GM18502 (cell line): Measurements from ENCODE around the gene RABL6.

Source experiments
- ATAC-seq: cut with Tn5 transposase; IDR thresholded peaks from one replicate; pipeline ENCODE4 v1.9.1; 2021; ENCODE audit warnings: mild to moderate bottlenecking; ENCODE audit not compliant: unreplicated experiment, poor library complexity

RABL6 gene

DNA sequence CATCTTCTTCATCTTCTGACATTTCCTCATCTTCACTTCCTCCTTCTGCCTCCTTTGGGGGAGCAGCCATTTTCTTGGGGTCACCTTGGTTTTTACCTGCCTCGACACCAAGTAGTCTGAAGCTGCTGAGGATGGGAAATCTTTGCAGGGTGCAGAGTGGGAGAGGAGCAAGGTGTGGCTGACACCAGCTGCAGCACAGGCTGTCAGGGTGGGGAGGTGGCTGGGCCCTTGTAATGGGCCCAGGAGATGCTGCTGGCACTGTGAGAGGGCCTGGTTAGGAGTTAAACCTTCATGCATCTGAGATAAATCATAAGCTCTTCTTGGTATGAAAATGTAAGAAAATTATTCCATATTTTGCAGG, 7.7 kb downstream of the RABL6 start:
- ATAC-seq = no peak

DNA sequence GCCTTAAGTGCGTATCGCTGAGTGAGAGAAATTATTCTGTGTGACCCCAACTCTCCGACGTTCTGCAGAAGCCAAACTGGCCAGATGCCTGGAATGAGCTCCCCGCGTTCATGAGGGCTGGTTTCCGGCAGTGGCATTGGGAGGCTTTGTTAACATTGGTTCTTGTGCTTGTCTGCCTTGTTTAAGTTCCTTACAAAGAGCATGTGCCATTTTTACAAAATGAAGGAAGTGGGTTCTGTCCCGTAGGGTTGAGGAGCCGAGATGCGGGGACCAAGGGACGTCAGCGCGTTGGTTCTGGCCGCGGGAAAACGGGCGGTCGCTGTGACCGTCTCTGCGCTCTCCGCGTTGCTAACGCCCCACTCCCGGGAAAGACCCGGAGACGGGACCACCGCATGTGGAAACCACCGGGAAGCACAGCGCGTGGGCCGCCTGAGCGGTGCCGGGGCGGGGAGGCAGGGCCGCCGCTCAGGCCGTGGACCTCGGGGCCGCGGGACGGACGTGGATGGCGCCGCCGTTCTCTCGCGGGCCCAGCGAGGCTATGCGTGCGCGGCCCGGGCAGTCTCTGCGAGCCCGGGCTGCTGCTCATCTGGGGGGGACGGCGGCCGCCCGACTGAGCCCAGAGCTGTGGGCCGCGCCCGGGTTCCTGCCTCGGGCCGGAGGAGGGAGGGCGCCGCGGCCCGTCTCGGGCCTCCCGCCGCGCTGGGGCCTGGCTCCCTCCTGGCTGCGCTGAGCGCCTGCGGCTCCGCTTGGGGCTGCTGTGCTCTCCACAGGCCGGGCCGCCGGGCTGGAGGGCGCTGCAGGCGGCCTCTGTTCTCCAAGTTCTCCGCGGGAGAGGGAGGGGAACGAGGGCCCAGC, 13.4 kb downstream of the RABL6 start:
- ATAC-seq = no peak

DNA sequence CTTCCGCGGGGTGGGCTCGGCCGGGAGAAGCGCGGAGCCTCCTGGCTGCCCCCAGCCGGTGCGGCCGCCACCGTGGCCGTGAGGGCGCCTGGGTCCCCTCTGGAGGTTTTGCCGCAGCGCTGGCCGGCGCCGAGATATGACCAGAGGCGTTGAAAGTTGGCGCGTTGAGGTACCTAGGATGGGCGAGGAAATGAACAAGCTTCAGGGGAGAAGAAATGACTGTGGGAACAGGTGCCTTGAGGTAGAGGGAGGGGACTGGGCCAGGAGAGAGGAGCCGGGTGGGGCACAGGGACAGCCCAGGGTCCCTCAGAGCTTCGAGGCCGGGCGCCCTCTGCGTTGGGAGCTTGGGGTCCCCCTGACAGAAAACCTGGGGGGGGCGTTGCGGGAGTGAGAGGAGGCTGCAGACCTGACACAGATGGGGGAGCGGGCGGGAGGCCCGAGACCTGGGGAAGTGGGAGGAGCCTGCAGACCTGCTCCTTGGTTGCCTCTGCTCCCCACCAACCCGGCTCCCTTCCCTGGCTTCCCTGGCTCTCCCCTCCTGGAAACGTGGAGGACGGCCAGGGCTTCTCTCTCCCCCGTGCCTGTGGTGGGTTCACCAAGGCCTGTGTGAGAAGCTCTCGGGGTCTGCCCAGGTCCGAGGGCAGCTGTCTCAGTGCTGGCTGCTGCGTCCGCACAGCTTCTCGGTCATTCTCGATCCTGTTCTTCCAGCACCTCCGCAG, 14.2 kb downstream of the RABL6 start:
- ATAC-seq = no peak

DNA sequence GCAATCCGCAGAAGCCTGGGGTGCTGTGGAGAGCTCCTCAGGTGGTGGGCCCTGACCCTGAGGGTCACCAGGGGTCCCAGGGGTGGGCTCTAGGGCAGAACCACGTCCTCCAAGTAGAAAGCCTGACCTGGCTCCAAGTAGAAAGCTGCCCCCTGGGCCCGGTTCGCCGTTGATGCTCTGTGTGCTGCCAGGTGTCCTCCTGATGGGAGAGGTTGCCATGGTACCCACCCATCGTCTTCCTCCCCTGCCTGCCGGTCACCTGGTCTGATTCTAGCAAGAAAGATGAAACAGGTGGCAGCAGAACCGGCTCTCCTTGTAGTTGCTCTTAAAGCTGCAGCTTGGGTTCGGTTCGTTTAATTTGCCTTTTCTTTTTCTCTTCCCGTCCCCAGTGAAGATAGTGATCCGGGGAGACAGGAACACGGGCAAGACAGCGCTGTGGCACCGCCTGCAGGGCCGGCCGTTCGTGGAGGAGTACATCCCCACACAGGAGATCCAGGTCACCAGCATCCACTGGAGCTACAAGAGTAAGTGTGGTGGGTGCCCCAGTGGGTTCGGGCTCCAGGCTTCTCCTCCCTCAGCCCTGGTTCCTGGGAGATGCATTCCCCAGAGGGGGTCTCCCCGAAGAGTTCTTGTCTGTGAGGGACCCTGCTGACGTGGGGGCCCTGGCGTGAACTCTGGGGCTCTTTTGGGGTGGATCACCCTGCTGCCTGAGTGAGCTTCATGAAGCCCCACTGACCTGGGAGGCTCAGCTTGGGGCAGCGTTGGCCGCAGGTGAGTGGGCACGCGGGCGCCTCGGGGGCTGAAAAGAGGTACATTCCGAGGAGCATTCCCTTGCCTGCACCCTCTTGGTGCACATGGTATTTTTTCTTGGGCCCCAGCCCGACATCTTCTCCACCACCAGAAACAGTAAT, 15.6 kb downstream of the RABL6 start:
- no peak for ATAC-seq

DNA sequence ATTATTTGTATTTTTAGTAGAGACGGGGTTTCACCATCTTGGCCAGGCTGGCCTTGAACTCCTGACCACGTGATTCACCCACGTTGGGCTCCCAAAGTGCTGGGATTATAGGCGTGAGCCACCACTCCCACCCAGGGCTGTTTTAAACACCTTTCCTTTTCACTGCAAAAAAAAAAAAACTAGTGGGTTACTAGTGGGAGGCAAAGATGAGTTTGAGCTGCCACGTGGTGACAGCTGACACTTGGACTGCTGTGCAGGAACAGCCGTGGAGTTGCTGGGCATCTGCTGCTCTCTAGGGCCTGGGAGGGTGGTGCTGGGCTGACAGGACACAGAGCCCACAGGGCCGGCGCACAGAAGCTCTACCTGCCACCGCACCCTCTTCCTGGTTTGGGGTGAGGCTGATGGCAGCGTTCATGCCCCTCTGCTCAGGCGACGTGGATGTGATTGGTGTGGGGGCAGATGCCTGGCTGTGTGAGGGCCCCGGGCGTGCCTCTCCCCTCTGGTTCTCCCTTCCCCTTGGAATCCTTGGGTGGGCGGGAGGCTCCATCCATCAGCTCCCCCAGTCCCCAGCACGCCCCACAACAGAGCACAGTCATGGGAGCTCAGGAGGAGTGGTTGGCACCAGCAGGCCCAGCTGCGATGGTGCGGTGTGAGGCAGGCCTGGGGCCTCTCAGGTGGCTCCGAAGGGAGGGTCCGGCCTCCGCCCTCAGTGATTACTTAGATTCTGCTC, 16.9 kb downstream of the RABL6 start:
- no peak for ATAC-seq

DNA sequence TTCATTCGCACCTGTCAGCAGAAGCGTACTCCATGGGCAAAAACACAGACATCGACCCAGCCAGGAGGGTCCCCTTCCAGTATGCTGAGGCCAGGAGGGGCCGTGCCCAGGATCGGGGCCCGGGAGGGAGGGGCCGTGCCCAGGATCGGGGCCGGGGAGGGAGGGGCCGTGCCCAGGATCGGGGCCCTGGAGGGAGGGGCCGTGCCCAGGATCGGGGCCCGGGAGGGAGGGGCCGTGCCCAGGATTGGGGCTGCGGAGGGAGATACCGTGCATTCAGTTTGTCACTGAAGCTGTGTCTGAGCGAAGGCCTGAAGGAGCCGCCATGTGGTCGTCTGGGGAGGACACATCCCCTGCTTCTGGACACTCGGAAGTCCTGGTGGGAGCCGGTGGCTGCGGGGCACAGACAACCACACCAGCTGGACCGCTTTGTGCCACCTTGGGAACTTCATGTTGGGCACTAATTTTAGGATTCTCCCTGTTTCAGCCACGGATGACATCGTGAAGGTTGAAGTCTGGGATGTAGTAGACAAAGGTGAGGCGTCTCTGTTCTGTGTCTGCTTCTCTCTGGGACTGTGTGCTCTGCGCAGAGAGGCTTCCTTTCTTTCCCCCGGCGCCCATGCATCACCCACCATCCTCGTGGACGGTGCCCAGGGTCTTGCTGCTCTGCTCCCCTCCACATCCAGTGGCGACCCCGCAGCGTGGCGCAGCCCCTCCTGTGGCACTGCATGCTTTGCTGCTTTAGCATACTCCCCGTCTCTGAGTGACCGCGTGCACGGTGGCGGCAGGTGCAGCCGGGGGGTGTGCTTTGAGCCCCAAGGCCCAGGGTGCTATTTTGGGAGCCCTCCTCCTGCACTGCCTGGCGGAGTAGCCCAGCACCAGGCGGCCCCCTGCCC, 17.8 kb downstream of the RABL6 start:
- ATAC-seq = no peak

DNA sequence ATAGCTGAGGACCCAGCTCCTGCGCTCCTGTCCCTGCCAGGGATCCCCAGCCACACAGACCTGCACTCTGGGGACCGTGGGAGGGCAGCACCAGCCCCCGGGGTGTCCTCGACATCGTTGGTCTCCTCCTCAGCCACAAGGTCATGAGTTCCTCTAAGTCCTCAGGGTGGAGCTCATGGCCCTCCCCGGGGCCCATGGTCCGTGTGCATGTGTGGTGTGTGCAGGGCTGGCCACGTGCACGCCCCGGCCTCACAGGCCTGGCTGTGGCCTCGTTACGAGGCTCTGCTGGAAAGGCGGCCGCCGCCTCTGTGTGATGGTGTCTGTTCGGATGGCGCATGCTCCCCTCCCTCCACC, 18.4 kb downstream of the RABL6 start:
- no peak for ATAC-seq

DNA sequence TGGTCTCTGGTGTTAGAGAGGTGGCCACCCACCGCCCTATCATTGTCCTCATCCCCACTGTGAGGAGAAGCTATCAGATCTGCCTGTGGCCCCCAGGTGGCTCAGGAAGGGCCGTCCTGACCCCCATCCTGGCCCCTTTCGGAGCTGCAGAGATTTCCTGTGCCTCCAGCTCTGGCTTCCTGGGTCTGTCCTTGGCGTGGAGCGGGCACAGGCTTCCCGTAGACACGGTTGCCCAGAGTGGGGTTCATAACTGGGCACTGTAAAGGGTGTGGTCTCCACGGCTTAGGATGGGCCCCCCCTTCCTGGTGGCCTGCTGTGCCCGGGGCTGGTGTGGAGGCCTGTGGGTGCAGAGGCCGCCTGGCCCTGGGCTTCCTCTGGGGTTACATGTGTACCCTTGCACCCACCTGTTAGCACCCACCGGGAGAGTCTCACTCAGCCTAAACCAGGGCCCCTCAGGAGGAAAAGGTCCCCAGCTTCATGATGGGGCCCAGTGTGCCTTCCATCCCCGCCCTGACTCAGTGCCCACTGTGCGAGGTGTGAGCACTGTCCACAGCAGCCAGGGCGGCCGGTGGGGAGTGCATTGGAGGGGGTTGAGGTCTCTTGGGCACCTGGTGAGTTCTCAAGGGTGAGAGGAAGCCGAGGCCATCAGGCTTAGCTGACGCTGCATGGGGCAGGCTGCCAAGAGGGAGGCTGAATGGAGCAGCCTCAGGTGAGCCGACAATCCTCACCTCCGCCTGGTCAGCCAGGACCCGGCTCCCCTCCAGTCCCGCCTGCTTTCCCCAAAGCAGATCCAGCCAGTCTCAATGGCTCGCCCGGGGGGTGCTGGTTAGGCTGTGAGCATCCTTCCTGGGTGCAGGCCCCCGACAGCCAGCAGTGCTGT, 19.2 kb downstream of the RABL6 start:
- ATAC-seq = no peak

DNA sequence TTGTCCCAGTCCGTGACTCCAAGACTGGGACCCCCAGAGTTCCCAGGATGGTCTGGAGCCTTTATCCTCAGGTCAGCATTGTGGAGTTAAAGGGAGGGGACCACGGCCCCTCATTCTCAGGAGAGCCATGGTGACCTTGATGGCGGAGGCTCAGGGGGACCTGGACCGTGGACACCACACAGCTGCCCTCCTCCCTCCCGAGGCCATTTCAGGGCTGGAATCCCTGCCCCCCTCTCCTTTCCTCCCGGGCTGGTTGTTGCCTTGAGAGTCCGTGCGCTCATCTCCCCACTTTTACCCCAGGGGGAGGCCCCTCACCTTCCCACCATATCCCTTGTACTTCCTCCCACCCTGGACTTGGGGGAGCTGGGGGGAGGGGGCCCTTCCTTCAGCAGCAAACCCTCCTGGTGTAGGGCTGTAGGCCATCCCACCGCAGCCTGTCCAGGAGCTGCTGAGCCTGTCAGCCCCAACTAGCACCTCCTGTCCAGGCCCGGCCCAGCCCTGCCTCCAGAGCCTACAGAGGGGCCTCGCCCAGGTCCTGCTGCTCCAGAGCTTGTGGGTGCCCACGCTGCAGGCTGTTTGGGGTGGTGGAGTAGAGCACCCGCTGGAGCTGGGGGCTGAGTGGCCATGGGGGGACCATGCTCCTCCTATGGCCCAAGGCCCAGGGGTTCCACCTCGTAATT, 20.2 kb downstream of the RABL6 start:
- no peak for ATAC-seq

DNA sequence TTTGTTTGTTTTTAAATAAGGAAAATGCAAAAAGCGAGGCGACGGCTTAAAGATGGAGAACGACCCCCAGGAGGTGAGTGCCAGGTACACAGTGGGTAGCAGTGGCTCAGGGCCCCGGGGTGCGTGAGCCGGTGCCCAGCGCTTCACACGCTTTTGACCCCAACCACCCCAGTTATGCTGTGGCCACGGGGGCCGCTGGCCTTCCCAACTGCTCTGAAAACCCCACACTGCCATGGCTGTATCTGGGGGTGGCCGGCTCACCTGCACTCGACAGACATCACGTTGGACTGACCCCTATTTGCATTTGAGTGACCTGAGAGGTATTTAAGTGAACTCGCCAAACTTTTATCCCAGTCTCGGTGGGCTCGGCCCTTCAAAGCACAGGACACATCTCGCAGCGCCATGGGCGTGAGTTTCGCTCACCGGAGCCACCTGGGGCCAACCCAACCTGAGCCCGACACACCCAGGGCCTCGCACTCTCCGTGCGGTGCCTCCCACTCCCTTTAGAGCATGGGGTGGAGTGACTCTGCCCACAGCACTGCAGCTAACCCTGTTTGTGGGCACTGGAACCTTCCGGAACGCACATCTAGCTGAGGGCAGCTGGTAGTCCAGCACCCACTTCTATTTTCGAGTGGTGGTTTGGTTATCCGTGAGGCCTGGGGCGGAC, 20.9 kb downstream of the RABL6 start:
- ATAC-seq = no peak

DNA sequence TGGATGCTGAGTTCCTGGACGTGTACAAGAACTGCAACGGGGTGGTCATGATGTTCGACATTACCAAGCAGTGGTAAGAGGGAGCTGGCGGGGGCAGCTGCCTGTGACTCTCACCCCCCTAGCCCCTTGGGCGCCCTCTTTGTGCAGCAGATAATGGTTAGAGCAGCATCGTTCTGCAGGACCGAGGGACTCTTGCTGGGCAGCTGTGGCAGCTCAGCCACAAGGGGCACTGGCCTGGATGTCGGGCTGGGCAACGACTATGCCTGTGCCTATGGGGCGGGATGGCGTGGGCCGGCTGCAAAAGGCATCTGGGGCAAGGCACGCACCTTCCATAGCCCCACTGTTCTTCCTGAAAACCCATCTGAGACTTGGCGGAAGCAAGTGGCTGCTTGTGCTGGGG, 21.7 kb downstream of the RABL6 start:
- ATAC-seq = no peak

DNA sequence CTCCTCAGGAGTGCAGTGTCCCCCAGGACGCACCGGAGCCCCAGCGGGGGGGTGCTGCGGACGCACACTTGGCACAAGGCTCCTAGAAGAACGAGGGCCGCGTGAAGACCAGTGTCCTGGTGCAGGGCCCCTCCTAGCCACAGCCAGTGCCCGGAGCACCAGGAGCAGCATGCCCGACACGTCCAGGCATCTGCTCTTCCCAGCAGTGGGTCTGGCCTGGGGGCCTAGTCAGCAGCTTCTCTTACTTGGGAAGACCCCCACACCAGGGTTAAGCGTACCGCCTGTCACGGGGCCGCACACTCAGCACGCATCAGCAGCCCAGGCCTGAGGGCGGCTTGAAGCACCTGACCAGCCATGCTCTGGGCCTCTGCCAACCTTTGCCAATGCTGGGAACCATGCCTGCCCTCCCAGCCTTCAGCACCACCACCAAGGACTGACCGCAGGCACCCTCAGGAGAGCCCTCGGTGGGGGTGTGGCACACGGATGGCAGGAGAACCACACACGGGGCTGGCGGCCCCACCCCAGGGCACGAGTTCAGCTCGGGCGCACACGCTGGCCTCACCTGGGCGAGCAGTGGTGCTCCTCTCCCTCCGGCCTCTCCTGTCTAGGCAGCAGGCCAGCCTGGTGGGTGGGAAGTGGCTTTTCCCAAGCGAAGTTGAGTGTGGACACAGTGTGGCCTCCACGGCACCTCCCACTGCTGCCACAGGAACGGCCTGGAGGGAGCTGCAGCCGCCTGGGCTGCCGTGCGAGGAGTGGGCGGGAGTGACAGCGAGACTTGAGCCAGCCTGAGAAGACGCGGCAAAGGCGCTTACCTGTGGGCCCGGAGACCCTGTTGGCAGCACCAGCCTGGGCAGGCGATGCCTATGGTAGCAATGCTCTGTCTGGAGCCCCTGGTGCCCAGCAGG, 22.5 kb downstream of the RABL6 start:
- ATAC-seq = no peak

DNA sequence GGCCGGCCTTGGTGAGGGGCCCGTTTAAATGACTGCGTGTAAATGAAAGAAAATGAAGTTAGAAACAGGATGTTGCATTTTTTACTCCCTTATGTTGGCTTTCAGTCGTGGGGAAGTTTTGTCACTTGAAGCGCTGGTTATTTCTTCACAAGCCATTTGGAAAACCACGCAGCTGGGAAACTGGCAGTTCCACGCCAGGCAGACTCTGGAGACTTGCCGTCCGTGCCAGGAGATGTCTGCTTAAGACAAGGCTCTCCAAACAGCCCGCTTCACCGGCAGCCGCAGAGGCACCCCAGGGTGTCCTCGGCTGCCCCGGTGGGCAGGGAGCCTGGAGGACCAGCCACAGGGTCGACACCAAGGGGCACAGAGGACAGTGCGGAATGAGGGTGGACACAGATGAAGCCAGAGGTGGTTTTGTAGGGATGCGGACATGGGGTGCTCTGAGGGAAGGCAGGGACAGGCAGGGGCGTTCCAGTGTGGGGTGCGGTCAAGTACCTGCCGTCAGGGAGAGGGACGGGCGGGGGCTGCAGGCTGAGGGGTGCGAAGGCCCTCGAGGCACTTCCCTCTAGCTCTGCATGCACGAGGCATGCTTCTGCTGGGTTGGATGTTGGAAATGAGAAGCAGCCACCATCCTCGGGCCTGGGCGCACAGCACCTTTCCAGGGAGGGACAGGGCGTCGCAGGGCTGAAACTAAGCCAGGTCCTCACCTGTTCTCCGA, 23.4 kb downstream of the RABL6 start:
- ATAC-seq = no peak

DNA sequence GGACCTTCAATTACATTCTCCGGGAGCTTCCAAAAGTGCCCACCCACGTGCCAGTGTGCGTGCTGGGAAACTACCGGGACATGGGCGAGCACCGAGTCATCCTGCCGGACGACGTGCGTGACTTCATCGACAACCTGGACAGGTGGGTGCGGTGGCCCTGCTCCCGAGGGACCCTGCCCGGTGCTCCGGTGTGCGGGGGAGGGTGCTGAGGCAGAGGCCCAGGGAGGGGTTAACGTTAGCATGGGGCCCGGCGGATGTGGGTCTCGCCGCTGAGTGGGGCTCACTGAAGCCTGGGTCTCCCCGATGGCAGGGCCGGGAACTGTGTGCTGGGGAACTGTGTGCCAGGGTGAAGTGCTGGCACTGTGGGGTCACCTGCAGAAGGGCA, 24.0 kb downstream of the RABL6 start:
- ATAC-seq = no peak

DNA sequence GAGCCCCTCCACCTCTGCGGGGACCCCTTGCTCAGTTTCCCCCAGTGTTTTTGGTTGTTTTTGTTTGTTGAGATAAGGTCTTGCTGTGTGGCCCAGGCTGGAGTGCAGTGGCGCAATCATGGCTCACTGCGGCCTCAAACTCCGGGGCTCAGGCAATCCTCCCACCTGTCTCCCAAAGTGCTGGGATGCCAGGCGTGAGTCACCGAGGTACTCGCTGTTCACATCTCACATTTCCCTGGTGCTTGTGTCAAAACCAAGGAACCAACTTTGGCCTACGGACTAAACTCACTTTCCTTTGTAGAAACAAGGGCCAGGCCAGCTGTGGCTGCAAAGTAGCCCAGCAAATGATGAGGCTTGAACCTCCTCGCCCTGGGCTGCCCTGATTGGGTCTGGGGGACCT, 24.8 kb downstream of the RABL6 start:
- ATAC-seq = no peak
